Measurements from ENCODE around the gene ZNF316. TPM values are rescaled to one million over a fixed set of nuclear protein-coding genes. Genes with fewer than 3 reads are reported as not detected.

The ZNF316 gene
- polyA plus RNA-seq, 3 donors = 0.66 to 41.1 (median 1.2) TPM

- H3K27ac ChIP-seq (ENCODE audit: low read depth in 1 of 2, low read length in 2 of 2) = no peak overlapping the region
- H3K27me3 Mint-ChIP-seq (ENCODE audit: low read depth in 3 of 3) = peaks cover 0 to 6% (median 0%) of the 10 kb centered on the region in 3 donors
- no peaks in the 10 kb centered on the region for H3K79me2 ChIP-seq (ENCODE audit: insufficient read depth, low read length)
- H3K27me3 ChIP-seq (ENCODE audit: control insufficient read depth in 2 of 2, insufficient read depth in 2 of 2, low read length in 2 of 2) = no peaks in the 10 kb centered on the region
- no peaks in the 10 kb centered on the region for H3K4me1 ChIP-seq (ENCODE audit: control insufficient read depth in 1 of 2, insufficient read depth in 2 of 2, low read length in 2 of 2)
- H3K9me3 Mint-ChIP-seq = peaks cover 59 to 93% (median 92%) of the 10 kb centered on the region in 7 donors
- peaks cover 64 to 83% of the 10 kb centered on the region in 2 donors for H3K9me3 ChIP-seq (replicated peaks in 1 of 2; ENCODE audit: control insufficient read depth in 1 of 2, insufficient read depth in 1 of 2, low read length in 2 of 2)
- WGBS (ENCODE audit: insufficient coverage) = no CpG with 5 or more reads among the region's 1 CpG
- no peak overlapping the region for H3K4me3 Mint-ChIP-seq
- no peaks in the 10 kb centered on the region for H4K20me1 ChIP-seq (ENCODE audit: insufficient read depth, low read length)
- no peak for TF ChIP-seq CTCF (IDR thresholded peaks at IDR 0.05)
- H3K4me3 ChIP-seq (replicated peaks in 1 of 3; ENCODE audit: low read depth in 2 of 3, low read length in 3 of 3) = no peak overlapping the region
- intact Hi-C loops (cut with micrococcal nuclease) = no loop called here
- no peak overlapping the region for H2AFZ ChIP-seq (ENCODE audit: insufficient read depth, low read depth, low read length, poor library complexity, severe bottlenecking)
- no peaks in the 10 kb centered on the region for H3K4me1 Mint-ChIP-seq
- H3K36me3 Mint-ChIP-seq = no peaks in the 10 kb centered on the region
- H3K9ac ChIP-seq (ENCODE audit: insufficient read depth, low read length, poor library complexity, severe bottlenecking) = no peak overlapping the region
- H3K27ac Mint-ChIP-seq = no peak overlapping the region
- no peak for DNase-seq
- no peaks in the 10 kb centered on the region for H3K36me3 ChIP-seq (replicated peaks in 1 of 2; ENCODE audit: control insufficient read depth in 1 of 2, insufficient read depth in 2 of 2, low read length in 2 of 2)
- H3K4me2 ChIP-seq (replicated peaks; ENCODE audit: extremely low read depth, low read length, poor library complexity, severe bottlenecking) = no peak overlapping the region
Measured at GRCh38 chr7:6675807-6676405, 38.8 kb downstream of the ZNF316 start.

- H4K20me1 ChIP-seq (ENCODE audit: insufficient read depth, low read length) = no peaks in the 10 kb centered on the region
- Mint-ChIP-seq H3K9me3 (peaks cover 55 to 96% (median 94%) of the 10 kb centered on the region in 7 donors), H3K27me3 (ENCODE audit: low read depth in 3 of 3) (peaks cover 0 to 6% (median 0%) of the 10 kb centered on the region in 3 donors), H3K4me1 (no peaks in the 10 kb centered on the region), H3K4me3 (no peak overlapping the region), H3K27ac (no peak overlapping the region), H3K36me3 (peaks cover 0 to 11% of the 10 kb centered on the region in 2 donors)
- no peak overlapping the region for H3K4me3 ChIP-seq (replicated peaks in 1 of 3; ENCODE audit: low read depth in 2 of 3, low read length in 3 of 3)
- DNase-seq = no peak
- H3K79me2 ChIP-seq (ENCODE audit: insufficient read depth, low read length) = no peaks in the 10 kb centered on the region
- no peak overlapping the region for H2AFZ ChIP-seq (ENCODE audit: insufficient read depth, low read depth, low read length, poor library complexity, severe bottlenecking)
- H3K4me2 ChIP-seq (replicated peaks; ENCODE audit: extremely low read depth, low read length, poor library complexity, severe bottlenecking) = no peak overlapping the region
- H3K4me1 ChIP-seq (ENCODE audit: control insufficient read depth in 1 of 2, insufficient read depth in 2 of 2, low read length in 2 of 2) = no peaks in the 10 kb centered on the region
- peaks cover 84 to 94% of the 10 kb centered on the region in 2 donors for H3K9me3 ChIP-seq (replicated peaks in 1 of 2; ENCODE audit: control insufficient read depth in 1 of 2, insufficient read depth in 1 of 2, low read length in 2 of 2)
- H3K9ac ChIP-seq (ENCODE audit: insufficient read depth, low read length, poor library complexity, severe bottlenecking) = no peak overlapping the region
- H3K36me3 ChIP-seq (replicated peaks in 1 of 2; ENCODE audit: control insufficient read depth in 1 of 2, insufficient read depth in 2 of 2, low read length in 2 of 2) = no peaks in the 10 kb centered on the region
- intact Hi-C loops (cut with micrococcal nuclease) = no loop called here
- H3K27ac ChIP-seq (ENCODE audit: low read depth in 1 of 2, low read length in 2 of 2) = no peak overlapping the region
- no peak for TF ChIP-seq CTCF (IDR thresholded peaks at IDR 0.05)
- no peaks in the 10 kb centered on the region for H3K27me3 ChIP-seq (ENCODE audit: control insufficient read depth in 2 of 2, insufficient read depth in 2 of 2, low read length in 2 of 2)
- 100% methylated on average over 1 of the region's 1 CpG for WGBS (ENCODE audit: insufficient coverage)
Measured at GRCh38 chr7:6680146-6680545, 43.0 kb downstream of the ZNF316 start.

Data from CD14-positive monocyte (primary cell).